CD4-positive, alpha-beta T cell treated with Interleukin-6 at 100 ng/mL for 8 hours (primary cell): ENCODE measurements around the gene OSER1.

Experiments
- DNase-seq: peaks from one replicate; pipeline ENCODE4 v3.0.0-alpha.2; 2020; ENCODE audit warnings: mixed read lengths, low spot score

OSER1 gene

DNA sequence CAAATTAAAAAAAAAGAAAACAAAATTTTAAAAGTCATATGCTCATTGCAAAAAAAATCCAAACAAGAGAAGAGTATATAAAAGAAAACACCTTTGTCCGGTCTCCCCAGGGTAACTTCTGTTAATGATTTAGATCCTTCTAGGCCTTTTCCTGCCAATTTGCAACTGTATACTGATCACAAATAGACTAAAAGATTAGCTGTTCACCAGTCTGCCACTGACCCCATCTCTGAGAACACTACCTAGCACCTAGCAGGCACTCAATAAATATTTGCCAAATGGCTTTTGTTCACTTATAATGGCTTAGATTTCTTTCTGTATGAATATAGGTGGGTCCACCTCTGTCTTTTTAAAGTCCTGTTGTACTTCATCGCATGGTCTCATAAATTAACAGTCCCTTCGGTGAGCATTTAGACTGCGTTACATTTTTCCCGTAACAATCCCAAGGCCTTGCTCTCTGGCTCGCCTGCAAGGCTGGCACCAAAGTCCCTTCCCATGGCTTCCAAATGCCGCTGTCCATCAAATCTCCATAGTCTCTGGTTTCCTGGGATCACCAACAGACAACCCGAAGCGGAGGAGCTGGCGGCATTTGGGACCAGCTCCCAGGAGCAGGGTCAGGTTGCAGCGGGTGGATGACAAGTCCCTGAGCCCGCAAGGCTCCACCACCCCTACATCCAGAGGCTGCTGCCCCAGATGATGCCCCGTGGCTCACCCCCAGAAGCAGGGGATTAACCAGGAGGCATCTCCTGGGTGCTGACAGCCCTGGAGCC, 35.4 kb downstream of the OSER1 start:
- no peak for DNase-seq

DNA sequence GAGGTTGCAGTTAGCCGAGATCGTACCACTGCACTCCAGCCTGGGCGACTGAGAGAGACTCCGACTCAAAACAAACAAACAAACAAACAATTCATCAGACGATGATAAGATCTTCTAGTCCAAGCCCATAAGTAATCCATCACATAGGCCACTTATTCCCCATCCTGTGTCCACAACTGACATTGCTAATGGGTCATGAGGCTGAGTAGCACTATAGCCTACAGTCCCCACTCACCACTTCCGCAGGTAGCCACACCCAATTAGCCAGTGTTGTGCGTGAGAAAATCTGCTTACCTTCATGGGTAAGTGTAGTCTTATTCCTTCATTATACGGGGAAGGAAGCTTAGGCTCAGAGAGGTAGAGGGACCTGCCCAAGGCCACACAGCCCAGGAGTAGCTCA, 36.7 kb downstream of the OSER1 start:
- no peak for DNase-seq

- no peak for DNase-seq
Observed at GRCh38 chr20:44173116-44173515, 37.5 kb downstream of the OSER1 start.

DNA sequence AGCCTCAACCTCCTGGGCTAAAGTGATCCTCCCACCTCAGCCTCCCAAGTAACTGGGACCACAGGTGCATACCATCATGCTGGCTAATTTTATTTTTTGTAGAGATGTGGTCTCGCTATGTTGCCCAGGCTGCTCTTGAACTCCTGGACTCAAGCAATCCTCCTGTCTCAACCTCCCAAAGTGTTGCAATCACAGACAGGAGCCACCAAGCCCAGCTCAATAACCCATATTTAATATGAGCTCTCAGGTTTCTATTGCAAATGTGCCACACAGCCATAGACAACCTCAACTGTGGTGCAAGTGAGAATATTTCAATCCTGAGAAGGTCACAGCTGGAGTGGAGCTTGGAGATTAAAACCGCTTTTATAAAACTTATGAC, 38.0 kb downstream of the OSER1 start:
- DNase-seq: no peak

GRCh38 chr20:44171775-44172571, 38.6 kb downstream of the OSER1 start:
- no peak for DNase-seq

DNA sequence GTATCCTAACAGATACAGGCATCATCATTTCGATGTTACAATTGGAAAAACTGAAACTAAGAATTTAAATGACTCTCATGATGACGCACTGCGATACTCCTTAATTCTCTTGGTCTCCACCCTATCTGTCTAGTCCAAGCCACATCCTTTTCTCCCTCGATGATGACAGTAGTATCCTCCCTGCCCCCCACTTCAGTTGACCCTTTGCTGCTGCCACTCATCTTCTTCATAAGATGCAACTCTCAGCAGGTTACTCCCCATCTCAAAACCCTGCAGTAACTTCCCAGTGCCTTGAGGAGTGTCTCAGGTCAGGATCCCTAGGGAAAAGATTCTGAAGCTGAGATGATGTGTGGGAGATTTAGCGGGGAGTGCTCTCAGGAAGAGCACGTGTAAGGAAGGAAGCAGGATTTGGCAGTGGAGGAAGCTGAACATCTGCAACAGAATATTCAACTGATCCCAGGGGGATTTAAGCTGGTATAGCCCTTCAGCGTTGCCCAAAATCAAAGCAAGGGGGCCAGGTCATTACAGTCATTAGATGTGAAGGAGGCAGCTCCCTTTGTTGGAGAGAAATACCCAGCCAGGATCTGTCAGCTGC, 39.7 kb downstream of the OSER1 start:
- no peak for DNase-seq

- no peak for DNase-seq
Observed at GRCh38 chr20:44167736-44168135, 42.8 kb downstream of the OSER1 start.

DNA sequence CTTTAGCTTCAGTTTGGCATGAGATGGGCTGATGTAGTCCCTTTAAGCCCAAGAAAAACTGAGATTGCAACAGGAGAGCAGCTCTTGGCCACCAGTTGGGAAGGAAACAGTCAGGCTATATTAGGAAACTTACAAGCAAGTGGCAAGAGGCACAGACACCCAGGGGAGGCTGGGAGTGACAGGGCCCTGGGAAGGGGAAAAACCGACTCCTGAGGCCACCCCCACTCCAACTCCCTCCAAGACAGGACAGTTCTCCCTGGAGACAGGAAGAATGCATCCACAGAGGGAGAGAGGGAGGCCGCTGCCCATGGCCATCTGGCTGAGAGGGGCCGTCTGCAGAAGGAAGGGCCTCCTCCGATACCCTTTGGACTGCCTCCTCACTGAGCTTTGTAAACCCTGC, 44.1 kb downstream of the OSER1 start:
- no peak for DNase-seq

GRCh38 chr20:44166008-44166407, 44.6 kb downstream of the OSER1 start:
- DNase-seq: no peak

- no peak for DNase-seq
Observed at GRCh38 chr20:44160133-44160532, 50.4 kb downstream of the OSER1 start.

- DNase-seq: no peak
Observed at GRCh38 chr20:44159711-44160110, 50.9 kb downstream of the OSER1 start.

GRCh38 chr20:44159125-44159524, 51.4 kb downstream of the OSER1 start:
- no peak for DNase-seq

GRCh38 chr20:44157061-44157460, 53.5 kb downstream of the OSER1 start:
- no peak for DNase-seq

DNA sequence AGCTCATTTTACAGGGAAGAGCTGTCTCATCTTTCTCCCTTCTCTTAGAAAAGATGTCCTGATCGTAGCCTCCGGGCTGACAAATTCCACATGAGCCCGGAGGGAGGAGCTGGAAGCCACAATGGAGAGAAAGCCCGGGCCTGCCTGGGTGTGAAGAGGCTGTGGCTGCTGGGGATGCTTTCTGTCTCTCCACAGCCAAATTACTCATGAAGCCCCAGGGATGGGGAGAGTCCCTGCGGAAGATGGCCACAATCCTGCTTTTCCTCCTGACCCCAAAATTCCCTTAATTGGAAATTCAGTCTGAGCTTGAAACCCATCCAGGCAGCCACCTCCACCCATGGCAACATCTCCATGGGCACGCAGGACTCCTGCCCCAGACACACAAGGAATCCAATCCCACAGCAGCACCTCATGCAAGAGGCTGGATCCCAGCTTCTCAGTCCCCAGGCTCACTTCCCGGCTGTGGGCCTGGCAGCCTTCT, 56.0 kb downstream of the OSER1 start:
- DNase-seq: no peak

DNA sequence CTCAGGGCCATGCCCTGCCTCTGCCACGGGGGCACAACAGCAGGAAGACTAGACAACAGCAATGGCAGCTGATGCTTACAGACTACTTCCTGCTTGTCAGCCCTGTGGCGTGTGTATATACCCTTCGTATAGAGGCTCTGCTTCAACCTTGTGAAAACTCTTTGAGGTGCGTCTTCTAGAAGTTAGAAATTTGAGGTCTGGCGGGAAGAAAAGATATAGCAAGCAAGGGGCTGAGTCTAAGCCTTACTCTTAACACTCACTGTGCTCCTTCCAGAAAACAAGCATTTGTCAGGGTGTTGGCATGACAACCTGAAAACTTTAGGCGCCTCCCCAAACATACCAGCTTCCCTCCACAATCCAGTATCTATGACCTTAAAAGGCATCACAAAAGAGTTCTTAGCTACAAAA, 56.9 kb downstream of the OSER1 start:
- DNase-seq: peak; percentile 22

DNA sequence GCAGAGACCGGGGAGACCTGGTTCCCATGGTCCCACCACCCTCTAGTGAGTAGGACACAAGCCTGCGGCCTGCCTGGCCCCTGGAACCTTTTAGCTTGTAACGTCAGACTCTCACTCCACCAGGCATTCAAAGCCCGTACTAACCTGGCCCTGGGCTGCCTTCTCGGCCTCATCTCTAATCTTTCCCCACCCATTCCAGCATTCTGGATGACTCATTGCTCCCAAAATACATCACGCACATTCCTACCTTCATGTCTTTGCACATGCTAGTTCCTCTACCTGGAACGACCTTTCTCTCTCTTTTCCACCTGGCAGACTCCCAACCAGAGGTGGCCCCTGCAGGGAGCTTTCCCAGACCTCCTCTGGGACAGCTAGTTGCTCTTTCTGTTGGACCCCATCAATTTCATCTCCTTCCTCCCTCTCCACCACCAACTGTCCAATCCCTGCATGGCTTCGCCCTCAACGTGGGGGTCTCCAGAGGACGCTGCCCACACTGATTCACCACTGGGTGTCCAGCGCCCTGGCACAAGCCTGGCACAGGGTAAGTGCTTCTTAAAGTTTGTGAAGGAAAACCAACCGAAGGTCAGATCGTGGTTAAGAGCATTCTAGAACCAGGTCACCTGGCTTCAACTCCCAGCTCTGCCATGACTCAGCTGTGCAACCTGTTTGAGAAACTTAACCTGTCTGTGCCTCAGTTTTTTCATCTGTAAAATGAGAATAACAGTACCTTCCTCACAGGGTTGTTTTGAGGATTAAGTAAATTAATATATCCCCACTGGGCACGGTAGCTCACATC, 58.8 kb downstream of the OSER1 start:
- DNase-seq: no peak

GRCh38 chr20:44146272-44146671, 64.3 kb downstream of the OSER1 start:
- DNase-seq: no peak
